HG03039 (cell line): ENCODE results near the gene ALG2.
A peak's percentile ranks its signal among the peaks of the same experiment; 100 is the strongest.
"Not testable (repeated sequence)": the region's sequence is repeated elsewhere in the genome, so short reads cannot be mapped to it uniquely, and the experiment has no call there.

Source experiments
- ATAC-seq: cut with Tn5 transposase; IDR thresholded peaks from one replicate; pipeline ENCODE4 v1.9.1; 2021; ENCODE audit warnings: mild to moderate bottlenecking, moderate library complexity; ENCODE audit not compliant: unreplicated experiment

ALG2 gene

DNA sequence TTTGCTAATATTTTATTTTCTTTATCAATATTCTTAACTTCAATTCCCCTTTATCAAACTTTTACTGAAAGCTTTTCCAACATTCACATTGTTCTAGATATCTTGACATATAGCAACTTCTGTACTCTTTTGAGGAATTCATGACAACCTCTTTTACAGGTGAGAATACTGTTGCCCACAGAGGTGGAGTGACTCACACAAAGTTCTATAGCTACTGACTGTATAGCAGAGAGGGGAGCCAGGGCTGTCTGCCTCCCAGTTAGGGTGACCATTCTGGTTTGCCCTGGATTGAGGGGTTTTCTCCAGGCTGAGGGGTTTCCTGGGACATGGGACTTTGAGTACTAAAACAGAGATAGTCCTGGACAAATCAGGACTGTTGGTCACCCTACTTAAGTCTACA, 16.6 kb upstream of the ALG2 start:
- ATAC-seq: no peak

DNA sequence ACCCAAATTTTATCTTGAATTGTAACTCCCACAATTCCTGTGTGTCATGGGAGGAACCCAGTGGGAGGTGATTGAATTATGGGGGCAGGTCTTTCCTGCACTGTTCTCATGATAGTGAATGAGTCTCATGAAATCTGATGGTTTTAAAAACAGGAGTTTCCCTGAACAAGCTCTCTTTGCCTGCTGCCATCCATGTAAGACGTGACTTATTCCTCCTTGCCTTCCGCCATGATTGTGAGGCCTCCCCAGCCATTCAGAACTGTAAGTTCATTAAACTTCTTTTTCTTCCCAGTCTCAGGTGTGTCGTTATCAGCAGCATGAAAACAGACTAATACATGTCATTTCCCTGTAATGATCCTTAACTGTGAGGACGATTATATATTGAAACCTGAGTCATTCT, 16.1 kb upstream of the ALG2 start:
- not testable (repeated sequence) for ATAC-seq

GRCh38 chr9:99237356-99237755, 15.6 kb upstream of the ALG2 start:
- ATAC-seq: no peak

DNA sequence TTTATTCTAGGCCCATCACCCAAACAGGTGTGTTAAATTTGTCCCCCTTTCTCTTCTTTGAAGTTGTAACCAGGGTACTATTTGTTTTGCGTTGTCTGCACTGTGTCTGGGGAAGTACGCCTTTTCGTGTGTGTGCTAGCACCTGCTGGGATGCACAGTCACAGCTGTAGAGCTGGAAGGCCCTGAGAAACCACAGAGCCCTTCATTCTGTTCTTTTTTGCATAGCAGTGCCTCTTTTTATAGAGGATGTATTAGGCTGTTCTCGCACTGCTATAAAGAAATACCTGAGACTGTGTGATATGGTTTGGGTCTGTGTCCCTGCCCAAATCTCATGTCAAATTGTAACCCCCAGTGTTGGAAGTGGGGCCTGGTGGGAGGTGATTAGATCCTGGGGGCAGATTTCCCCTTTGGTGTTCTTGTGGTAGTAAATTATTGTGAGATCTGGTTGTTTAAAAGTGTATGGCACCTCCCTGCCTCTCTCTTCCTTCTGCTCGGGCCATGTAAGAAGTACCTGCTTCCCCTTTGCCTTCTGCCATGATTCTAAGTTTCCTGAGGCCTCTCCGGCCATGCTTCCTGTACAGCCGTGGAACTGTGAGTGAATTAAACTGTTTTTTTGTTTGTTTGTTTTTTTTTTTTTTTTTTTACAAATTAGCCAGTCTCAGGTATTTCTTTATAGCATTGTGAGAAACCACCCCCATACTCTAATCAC, 14.3 kb upstream of the ALG2 start:
- peak; percentile 87 for ATAC-seq

GRCh38 chr9:99235069-99235468, 13.3 kb upstream of the ALG2 start:
- no peak for ATAC-seq

DNA sequence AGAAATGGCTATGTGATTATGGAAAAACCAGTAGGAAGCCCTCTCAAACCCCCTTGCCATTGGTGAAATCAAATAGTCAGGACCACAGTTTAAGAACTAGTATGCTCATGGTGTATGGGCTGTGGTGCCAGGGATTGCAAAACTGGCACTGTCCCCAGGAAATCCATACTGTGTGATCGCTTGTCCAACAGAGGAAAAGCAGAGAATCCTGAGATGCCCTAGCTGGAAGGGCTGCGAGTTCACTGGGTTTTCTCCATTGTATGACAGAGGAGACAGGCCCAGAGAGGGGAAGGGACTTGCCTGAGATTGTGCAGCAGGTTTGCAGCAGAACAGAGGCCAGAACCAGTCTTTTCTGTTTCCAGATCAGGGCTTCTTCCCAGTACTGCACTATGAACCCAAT, 12.9 kb upstream of the ALG2 start:
- no peak for ATAC-seq

GRCh38 chr9:99231711-99232110, 10.0 kb upstream of the ALG2 start:
- no peak for ATAC-seq

GRCh38 chr9:99230206-99230605, 8.5 kb upstream of the ALG2 start:
- no peak for ATAC-seq

GRCh38 chr9:99226054-99226453, 4.3 kb upstream of the ALG2 start:
- ATAC-seq: no peak

GRCh38 chr9:99224445-99224844, 2.7 kb upstream of the ALG2 start:
- no peak for ATAC-seq

DNA sequence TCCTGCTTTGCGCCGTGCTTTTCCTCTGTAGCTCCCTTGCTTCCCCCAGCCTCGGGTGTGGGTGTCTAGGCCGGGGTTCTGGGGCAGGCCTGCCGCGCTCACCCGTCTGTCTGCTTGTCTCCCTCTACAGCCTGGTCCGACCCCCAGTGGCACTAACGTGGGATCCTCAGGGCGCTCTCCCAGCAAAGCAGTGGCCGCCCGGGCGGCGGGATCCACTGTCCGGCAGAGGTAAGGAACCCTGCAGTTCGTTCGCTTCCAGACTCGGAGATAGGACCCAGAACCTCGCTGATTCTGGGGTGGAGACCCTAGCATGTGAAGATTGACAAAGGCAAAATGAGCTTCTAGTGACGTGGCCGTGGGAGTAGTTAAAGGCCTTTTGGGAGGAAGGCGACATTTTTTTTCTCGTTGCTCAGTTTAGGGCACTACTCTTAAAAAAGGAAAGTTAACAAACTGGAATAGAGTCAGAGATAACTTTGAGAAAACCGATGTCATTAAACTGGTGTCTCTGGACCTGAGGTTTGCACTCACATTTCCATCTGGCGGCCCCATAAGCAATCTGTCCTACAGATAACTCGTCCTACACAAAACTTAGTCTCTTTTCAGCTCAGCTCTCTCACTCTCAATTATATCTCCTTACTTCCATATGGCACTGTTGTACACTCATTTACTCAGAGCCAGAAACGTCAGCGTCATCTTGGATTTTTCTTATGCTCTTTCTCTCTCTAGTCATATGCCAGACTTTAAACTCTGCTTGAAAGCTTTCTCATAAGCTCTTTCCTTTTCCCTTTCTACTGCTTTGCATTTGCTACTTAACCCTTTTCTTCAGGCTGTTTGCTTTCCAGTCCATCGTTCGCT, 901 bp upstream of the ALG2 start:
- peak; percentile 19 for ATAC-seq

DNA sequence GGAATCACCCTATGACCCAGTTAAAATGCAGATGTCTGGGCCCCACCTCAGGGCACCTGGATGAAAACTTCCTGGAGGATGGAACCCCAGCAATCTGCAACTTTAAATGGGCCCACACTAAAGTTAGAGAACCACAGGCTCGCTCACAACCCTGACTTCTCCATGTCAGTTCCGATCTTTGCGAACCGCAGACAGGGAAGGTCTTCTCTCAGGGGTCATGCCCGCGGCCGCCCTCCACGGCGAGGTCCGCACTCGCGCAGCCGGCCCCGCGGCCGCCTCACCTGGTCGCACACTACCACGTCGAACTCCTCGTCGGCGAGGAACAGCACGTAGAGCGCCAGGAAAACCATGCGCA, 499 bp downstream of the ALG2 start:
- no peak for ATAC-seq

DNA sequence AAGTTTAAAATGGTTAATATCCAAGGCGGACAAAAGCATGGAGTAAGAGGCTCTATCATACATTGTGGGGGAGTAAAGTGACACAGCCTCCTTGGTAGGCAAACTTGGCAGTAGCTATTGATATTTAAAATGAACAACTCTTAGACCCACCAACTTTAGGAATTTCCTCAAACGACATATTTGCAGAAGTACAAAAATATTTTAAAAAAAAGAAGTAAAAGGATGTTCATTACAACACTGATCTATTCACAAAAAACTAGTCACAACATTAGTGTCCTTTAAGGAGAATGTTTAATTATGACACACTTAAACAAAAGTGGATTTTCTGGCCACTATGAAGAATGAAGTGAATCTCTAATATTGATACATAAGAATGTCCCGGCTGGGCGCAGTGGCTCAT, 1.7 kb downstream of the ALG2 start:
- no peak for ATAC-seq

DNA sequence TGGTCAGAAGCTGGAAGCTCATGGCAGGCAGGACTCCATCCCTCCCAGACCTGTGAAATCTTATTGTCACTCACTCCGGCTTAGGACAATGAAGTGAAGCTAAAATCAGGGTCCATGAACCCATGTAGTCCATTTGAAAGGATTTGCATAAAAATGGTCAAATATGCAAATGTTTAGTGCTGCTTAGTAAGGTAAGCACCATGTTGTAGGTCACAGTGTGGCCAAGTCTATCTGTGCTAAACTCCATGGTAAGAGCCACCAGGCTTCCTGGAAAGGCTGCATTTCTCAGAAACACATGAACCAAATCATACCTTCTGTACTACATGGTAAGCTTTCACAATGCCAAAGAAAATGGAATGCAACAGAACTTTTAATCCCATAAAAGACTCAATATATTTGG, 5.7 kb downstream of the ALG2 start:
- ATAC-seq: no peak

DNA sequence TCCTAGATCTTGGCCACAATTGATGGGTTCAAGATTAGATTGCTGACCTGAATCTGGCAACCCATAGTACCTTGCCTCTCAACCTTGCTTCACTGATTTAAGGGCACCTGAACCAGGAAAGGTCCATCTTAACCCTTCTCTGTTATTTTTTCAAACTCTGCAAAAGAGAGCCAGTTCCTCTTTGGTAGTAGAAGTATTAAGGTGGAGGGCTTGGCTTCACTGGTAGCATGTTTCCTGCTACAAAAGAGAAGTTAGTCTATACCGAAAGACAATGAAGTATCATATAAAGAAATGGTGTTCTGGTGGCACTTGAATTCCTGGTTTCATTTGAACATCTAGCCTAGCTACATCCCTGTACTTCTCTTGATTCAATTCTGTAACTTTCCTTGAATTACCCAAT, 8.5 kb downstream of the ALG2 start:
- ATAC-seq: no peak

DNA sequence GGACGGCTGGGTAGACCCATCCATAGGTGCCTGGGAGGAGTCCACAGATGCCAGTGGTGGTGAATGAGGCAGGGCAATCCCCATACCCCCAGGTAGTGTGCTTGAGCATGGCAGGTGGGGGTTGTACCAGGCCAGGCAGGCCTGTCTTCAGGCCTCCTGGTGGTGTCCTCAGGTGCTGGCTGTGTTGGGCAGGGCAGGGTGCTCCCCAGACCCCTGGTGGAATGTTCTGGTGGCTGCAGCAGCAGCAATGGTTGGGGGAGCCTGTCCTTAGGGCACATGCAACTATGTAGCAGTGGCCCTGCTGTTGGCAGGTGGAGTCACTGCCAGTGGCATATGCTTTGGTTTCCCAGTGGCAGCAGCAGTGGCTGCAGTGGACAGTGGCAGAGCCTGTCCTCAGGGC, 10.0 kb downstream of the ALG2 start:
- ATAC-seq: no peak

DNA sequence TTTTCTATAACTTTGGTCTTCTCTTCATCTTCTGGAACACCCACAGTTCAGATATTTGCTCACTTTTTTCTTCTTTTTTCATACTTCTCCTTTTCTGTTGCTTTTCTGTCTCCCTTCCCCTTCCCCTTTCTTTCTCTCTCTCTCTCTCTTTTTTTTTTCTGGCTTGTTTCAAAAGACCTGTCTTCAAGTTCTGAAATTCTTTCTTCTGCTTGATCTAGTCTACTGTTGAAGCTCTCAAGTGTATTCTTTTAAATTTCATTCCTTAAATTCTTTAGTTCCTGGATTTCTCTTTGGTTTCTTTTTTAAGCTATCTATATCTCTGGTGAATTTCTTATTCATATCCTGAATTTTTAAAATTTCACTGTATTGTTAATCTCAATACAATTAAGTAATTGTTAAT, 11.2 kb downstream of the ALG2 start:
- ATAC-seq: no peak

DNA sequence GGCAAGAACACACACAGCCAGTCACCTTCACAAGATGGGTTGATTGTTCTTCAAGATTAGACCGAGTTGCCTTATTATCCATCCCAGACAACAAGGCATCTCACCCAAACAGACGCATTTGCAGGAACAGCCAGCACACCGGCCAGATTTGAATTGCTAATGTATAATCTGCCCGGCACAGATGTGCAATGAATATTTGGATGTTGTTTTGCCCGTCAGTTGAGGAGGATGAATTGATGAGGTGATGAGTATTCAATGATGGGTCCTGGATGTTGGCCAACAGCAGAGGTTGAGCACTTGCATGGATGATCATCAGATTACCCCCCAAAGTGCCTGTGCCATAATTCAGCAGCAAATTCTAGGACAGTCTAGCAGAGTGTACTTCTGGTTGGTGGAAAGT, 20.1 kb downstream of the ALG2 start:
- ATAC-seq: no peak

DNA sequence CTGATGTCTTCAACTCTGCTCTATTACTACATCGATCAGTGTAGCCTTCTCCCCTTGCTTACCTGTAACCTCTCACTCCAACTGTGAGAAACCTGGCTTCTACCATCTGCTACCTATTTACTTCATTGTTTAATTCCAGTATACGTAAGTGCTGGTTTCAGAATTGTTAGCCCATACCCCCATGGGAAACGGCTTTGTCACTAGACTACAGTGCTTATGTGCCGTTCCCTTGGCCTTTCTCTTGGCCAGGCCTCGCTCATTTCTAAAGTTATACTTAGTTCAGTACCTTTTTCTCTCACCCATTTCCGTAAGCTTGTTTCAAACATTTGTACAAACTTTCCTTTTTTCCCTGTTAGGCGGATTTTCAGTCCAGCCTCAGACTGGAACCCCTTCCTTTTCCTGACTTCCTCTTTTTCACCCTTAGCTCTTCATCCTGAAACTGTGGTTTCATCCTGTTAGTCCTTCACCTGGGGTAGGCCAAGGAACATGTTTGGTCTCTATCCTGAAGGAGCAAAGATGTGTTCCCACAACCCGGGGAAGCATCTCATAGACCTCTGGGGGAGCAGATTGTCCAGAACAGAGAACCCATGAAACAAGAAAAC, 21.7 kb downstream of the ALG2 start:
- ATAC-seq: no peak

- no peak for ATAC-seq
These were observed 23.8 kb downstream of the ALG2 start for GRCh38 chr9:99197987-99198386.

DNA sequence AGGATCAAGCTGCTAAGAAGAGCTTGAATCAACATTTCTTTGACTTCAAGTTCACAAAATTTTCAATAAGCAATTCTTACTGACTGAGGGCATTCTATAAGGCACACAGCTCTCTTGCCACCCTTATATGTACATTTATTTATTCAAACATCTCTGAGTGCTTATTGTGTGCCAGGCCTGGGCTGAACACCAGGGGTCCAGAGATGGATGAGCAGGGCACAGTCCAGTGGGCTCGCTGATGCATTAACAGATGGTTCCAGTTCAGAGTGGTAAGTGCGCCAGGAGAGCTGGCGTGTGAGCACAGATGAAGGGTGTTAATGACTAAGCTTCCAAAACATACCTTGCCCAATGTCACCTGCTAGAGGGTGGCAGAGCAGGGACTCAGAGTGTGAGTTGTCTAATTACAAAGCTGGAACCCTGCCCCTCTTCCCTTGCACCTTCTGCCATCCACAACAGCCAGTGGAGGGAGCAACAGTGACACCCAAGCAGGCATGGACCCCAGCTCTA, 24.6 kb downstream of the ALG2 start:
- no peak for ATAC-seq

DNA sequence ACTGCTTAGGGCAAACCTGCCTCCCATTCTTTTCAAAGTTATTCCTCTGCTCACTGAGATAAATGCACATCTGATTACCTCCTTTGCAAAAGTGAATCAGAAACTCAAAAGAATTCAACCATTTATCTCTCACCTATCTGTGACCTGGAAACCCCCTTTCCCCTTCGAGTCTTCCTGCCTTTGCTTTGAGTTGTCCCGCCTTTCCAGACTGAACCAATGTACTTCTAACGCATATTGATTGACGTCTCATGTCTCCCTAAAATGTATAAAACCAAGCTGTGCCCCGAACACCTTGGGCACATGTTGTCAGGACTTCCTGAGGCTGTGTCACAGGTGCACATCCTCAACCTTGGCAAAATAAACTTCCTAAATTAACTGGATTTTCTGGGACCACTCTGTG, 25.3 kb downstream of the ALG2 start:
- not testable (repeated sequence) for ATAC-seq
